SHP77 (cell line): ENCODE data around the gene GAL3ST3.
"Not testable (repeated sequence)": the region's sequence is repeated elsewhere in the genome, so short reads cannot be mapped to it uniquely, and the experiment has no call there.

Experiments
- DNase-seq, 2 experiments: peaks; one replicate each; lab custom pipeline; 2025; lab: John Stamatoyannopoulos, UW

Gene GAL3ST3

GRCh38 chr11:66044757-66045156, 4.2 kb downstream of the GAL3ST3 start:
- no peak for DNase-seq

GRCh38 chr11:66042996-66043906, 5.7 kb downstream of the GAL3ST3 start:
- DNase-seq, result no peak

- no peak for DNase-seq
Observed at GRCh38 chr11:66042227-66042995, 6.5 kb downstream of the GAL3ST3 start.

- no peak for DNase-seq
Observed at GRCh38 chr11:66039765-66040164, 9.2 kb downstream of the GAL3ST3 start.

- no peak for DNase-seq
Observed at GRCh38 chr11:66037327-66037726, 11.6 kb downstream of the GAL3ST3 start.

- no peak for DNase-seq
Observed at GRCh38 chr11:66036334-66036710, 12.6 kb downstream of the GAL3ST3 start.

GRCh38 chr11:66035653-66036333, 13.2 kb downstream of the GAL3ST3 start:
- no peak for DNase-seq

GRCh38 chr11:66032957-66033735, 15.8 kb downstream of the GAL3ST3 start:
- DNase-seq, result no peak

GRCh38 chr11:66026017-66026529, 22.9 kb downstream of the GAL3ST3 start, which contains the start of gene CATSPER1:
Gene CATSPER1, minus strand, starts transcription at chr11:66026479. Its CDS starts 100 bp downstream, at chr11:66026379.
- no peak for DNase-seq

GRCh38 chr11:66023186-66023440, 25.8 kb downstream of the GAL3ST3 start:
- DNase-seq, result not testable (repeated sequence)

GRCh38 chr11:66022401-66023185, 26.4 kb downstream of the GAL3ST3 start:
- peak; percentile 47 to 72 for DNase-seq

GRCh38 chr11:66020618-66021357, 28.2 kb downstream of the GAL3ST3 start:
- peak; percentile 43 to 53 for DNase-seq

- no peak for DNase-seq
Observed at GRCh38 chr11:66020212-66020611, 28.7 kb downstream of the GAL3ST3 start.

- DNase-seq, result no peak
Observed at GRCh38 chr11:66017321-66017720, 31.6 kb downstream of the GAL3ST3 start.

- DNase-seq, result no peak
Observed at GRCh38 chr11:66016793-66017177, 32.2 kb downstream of the GAL3ST3 start.

- no peak for DNase-seq
Observed at GRCh38 chr11:66015936-66016792, 32.8 kb downstream of the GAL3ST3 start.

- no peak for DNase-seq
Observed at GRCh38 chr11:66015454-66015881, 33.5 kb downstream of the GAL3ST3 start.

GRCh38 chr11:66014804-66015453, 34.0 kb downstream of the GAL3ST3 start:
- DNase-seq, result no peak

- DNase-seq, result no peak
Observed at GRCh38 chr11:66013762-66014100, 35.2 kb downstream of the GAL3ST3 start.
